Progenitor cell of endocrine pancreas (in vitro differentiated cells): ENCODE data around the gene LPAR3. TPM values are rescaled to one million over a fixed set of nuclear protein-coding genes. Genes with fewer than 3 reads are reported as not detected.

Source experiments
- DNase-seq: peaks from one replicate; pipeline ENCODE4 v3.0.0; 2021; ENCODE audit warnings: low spot score; ENCODE audit not compliant: unreplicated experiment
- H3K27ac Mint-ChIP-seq: 2 replicates; pipeline ENCODE4 v1.8.0; 2021; ENCODE audit warnings: mild to moderate bottlenecking, moderate library complexity, mixed read lengths
- H3K27me3 Mint-ChIP-seq: 2 replicates; pipeline ENCODE4 v1.8.0; 2021; ENCODE audit warnings: mixed read lengths
- H3K36me3 Mint-ChIP-seq: 2 replicates; pipeline ENCODE4 v1.8.0; 2022; ENCODE audit warnings: mixed read lengths; ENCODE audit not compliant: insufficient read depth
- H3K4me1 Mint-ChIP-seq: 2 replicates; pipeline ENCODE4 v1.8.0; 2021; ENCODE audit warnings: low read depth, mixed read lengths
- H3K4me3 Mint-ChIP-seq: 2 replicates; pipeline ENCODE4 v1.8.0; 2021; ENCODE audit warnings: low read depth, mild to moderate bottlenecking, moderate library complexity, mixed read lengths
- H3K9me3 Mint-ChIP-seq: 2 replicates; pipeline ENCODE4 v1.8.0; 2021; ENCODE audit warnings: low read depth, mixed read lengths
- total RNA-seq: library from RNA; stranded (reverse); gene quantifications from 2 replicates; pipeline ENCODE4 v1.2.1, GENCODE V29; 2021
- TF ChIP-seq, protein P1 (sequence below): fragments of 200-600 bp; sonication (generic); IDR thresholded peaks from one replicate; pipeline ENCODE4 v1.5.0; 2021; ENCODE audit warnings: antibody characterized with exemption, mild to moderate bottlenecking; ENCODE audit not compliant: unreplicated experiment

LPAR3 gene
- total RNA-seq, 1 donor from 2014 or later = 5.1 TPM

- DNase-seq = no peak
- Mint-ChIP-seq H3K9me3 (peaks cover 4% of the 10 kb centered on the region), H3K27ac (no peak overlapping the region), H3K27me3 (peaks cover 21% of the 10 kb centered on the region), H3K36me3 (no peaks in the 10 kb centered on the region), H3K4me1 (peaks cover 5% of the 10 kb centered on the region), H3K4me3 (no peak overlapping the region)
- TF ChIP-seq, protein P1, sequence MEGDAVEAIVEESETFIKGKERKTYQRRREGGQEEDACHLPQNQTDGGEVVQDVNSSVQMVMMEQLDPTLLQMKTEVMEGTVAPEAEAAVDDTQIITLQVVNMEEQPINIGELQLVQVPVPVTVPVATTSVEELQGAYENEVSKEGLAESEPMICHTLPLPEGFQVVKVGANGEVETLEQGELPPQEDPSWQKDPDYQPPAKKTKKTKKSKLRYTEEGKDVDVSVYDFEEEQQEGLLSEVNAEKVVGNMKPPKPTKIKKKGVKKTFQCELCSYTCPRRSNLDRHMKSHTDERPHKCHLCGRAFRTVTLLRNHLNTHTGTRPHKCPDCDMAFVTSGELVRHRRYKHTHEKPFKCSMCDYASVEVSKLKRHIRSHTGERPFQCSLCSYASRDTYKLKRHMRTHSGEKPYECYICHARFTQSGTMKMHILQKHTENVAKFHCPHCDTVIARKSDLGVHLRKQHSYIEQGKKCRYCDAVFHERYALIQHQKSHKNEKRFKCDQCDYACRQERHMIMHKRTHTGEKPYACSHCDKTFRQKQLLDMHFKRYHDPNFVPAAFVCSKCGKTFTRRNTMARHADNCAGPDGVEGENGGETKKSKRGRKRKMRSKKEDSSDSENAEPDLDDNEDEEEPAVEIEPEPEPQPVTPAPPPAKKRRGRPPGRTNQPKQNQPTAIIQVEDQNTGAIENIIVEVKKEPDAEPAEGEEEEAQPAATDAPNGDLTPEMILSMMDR = no peak
Measured at GRCh38 chr1:84899969-84900368, 7.0 kb upstream of the LPAR3 start.

DNA sequence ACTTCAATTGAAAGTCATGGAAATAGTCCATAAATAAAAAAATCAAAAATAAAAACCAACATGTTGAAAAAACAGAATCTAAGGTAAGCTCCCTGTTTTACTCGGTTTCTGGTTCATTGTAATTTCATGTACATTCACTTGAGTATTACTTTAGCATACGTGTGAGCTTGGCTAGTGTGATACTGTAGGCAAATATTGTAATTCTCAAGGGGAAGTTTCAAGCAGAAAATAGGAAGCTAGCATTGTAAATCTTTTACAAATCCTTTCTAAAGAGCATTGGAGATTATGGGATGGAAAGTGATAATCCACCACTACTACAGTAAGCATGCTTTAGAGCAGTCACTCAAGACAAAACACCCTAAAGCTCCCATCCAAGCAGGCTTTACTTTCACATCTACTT, 3.3 kb upstream of the LPAR3 start:
- no peak overlapping the region for H3K27ac Mint-ChIP-seq
- H3K27me3 Mint-ChIP-seq = peaks cover 48% of the 10 kb centered on the region
- TF ChIP-seq, protein P1 = no peak
- no peak for DNase-seq
- no peaks in the 10 kb centered on the region for H3K9me3 Mint-ChIP-seq
- no peaks in the 10 kb centered on the region for H3K36me3 Mint-ChIP-seq
- no peak overlapping the region for H3K4me3 Mint-ChIP-seq
- peaks cover 13% of the 10 kb centered on the region for H3K4me1 Mint-ChIP-seq

DNA sequence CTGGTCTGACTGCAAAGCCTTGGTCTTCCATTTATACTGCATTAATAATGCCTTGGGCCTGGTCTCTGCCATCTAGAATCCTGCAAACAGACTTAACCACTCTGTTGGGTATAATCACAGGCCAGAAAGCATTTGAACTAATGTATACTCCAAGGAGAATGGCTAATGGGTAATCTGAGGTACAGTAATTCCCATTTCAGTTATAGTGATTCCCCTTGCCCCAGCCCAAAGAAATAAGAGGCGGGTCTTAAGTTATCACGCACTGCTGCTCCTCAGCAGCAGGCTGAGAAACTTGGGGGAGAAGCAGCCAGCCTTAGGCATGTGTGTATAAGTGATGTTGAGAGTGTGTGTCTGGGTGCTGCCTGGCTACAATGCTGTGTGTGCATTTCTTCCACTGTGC, 2.4 kb downstream of the LPAR3 start:
- Mint-ChIP-seq H3K27me3 (peaks cover 41% of the 10 kb centered on the region), H3K4me1 (peaks cover 13% of the 10 kb centered on the region), H3K36me3 (no peaks in the 10 kb centered on the region), H3K9me3 (no peaks in the 10 kb centered on the region), H3K27ac (no peak overlapping the region), H3K4me3 (no peak overlapping the region)
- no peak for DNase-seq
- TF ChIP-seq, protein P1 = no peak

DNA sequence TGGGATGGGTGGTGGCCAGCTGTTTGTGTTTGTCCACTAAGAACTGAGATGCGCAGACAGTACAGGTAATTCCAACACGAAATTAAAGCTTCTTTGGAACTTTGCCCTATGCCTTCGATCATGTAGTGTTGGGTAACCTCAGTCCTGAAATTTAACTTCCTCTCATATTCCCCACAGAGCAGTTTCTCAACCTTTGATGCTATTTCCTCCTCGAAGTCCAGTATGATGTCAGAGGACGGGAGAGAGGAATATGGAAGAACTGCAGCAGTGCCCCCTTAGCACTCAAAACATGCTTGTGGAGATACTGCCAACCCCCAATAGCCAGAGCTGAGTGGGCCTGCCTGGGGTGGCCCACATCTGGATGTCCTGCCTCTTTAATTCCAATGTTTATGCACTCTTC, 3.6 kb downstream of the LPAR3 start:
- no peaks in the 10 kb centered on the region for H3K9me3 Mint-ChIP-seq
- peaks cover 30% of the 10 kb centered on the region for H3K27me3 Mint-ChIP-seq
- no peaks in the 10 kb centered on the region for H3K36me3 Mint-ChIP-seq
- H3K4me3 Mint-ChIP-seq = no peak overlapping the region
- TF ChIP-seq, protein P1 = no peak
- H3K27ac Mint-ChIP-seq = no peak overlapping the region
- no peak for DNase-seq
- peaks cover 13% of the 10 kb centered on the region for H3K4me1 Mint-ChIP-seq

DNA sequence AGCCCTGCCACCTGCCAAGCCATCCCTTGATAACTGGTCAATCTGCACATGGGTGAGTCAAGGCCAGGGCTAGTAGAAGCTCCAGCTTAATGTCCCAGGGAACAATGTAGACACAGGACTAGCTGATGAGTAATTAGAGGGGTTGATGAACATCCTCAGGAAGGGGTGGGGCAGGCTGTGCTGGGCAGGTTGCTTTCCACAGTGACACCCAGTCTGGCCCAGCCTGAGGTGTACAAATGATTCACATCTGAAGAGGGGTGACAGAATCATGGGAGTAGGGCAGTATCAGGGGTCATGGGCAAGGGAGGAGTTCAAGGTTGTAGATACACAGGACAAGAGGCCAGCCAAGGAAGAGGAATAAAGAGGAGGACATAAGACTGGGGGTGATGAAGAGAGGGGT, 4.3 kb downstream of the LPAR3 start:
- no peak overlapping the region for H3K27ac Mint-ChIP-seq
- no peak overlapping the region for H3K4me3 Mint-ChIP-seq
- TF ChIP-seq, protein P1 = no peak

More for the DNA sequence above, 4.3 kb downstream of the LPAR3 start:
- Mint-ChIP-seq H3K36me3 (no peaks in the 10 kb centered on the region), H3K27me3 (peaks cover 23% of the 10 kb centered on the region), H3K4me1 (peaks cover 12% of the 10 kb centered on the region), H3K9me3 (no peaks in the 10 kb centered on the region)
- DNase-seq = no peak
